ENCODE data around the gene HELT. TPM values are rescaled to one million over a fixed set of nuclear protein-coding genes. Genes with fewer than 3 reads are reported as not detected.
"Not testable (repeated sequence)": the region's sequence is repeated elsewhere in the genome, so short reads cannot be mapped to it uniquely, and the experiment has no call there.

HELT gene
- total RNA-seq = not detected

GRCh38 chr4:185017964-185018772 is at the start of gene HELT:
TSS of gene HELT (plus strand) at chr4:185018490. CDS start at chr4:185018929, 439 bp downstream.
- no peak for DNase-seq
- WGBS, 2 donors (ENCODE audit: low coverage in 1 of 2) = 4 to 6% methylated on average over 25 to 58 of the region's 58 CpGs
- H3K4me3 ChIP-seq = no peak within 1 kb of the TSS
- TF ChIP-seq POLR2A (IDR thresholded peaks at IDR 0.05) (no peak), POLR2AphosphoS5 (IDR thresholded peaks at IDR 0.05) (no peak), CTCF (IDR thresholded peaks at IDR 0.05) (no peak), EP300 (IDR thresholded peaks at IDR 0.05; ENCODE audit: low read depth) (no peak)
- peaks cover 100% of the 10 kb centered on the region for H3K27me3 ChIP-seq
- H3K9me3 ChIP-seq = no peaks in the 10 kb centered on the region
- in situ Hi-C loops (cut with MboI; ENCODE audit: low pct_ligation_motif_present in 1 of 4, low pct_unique_long_range_greater_than_20kb in 1 of 4, low sequenced_read_pairs in 3 of 4) (no loop called here), intact Hi-C loops (cut with DNase I; ENCODE audit: low total_unique reads) (no loop called here)
- no peaks in the 10 kb centered on the region for H3K36me3 ChIP-seq
- H3K4me1 ChIP-seq = peaks cover 0 to 25% (median 13%) of the 10 kb centered on the region in 4 donors
- H3K27ac ChIP-seq = no peak within 1 kb of the TSS

DNA sequence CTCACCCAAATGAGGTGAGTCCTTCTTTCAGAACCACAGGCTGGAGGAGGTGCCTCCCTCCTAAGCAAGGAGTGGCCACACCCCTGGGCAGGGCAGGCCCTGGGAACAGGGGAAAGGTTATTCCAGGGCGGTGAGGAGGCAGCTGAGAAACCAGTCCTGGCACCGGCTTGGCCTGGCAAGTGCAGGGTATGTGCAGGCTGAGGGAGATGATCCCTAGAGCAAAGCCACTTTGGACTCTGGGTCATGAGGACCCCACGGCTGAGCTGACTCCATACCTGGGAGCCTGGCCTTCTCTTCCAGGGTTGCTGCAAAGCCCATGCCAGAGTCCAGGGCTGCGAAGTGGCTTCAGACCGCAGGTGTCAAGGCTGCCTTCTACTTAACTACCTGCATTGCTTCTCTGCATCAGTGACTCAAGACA is 49.5 kb upstream of the HELT start:
- intact Hi-C loops (cut with DNase I; ENCODE audit: low total_unique reads) (no loop called here), in situ Hi-C loops (cut with MboI; ENCODE audit: low pct_ligation_motif_present in 1 of 4, low pct_unique_long_range_greater_than_20kb in 1 of 4, low sequenced_read_pairs in 3 of 4) (no loop called here)
- Histone ChIP-seq H3K4me3 (no peak overlapping the region), H3K27ac (peak overlapping the region in 3 of 4 donors; percentile 37 to 53 (median 46)), H3K4me1 (peaks cover 4 to 14% (median 6%) of the 10 kb centered on the region in 4 donors), H3K9me3 (no peaks in the 10 kb centered on the region), H3K27me3 (no peaks in the 10 kb centered on the region), H3K36me3 (no peaks in the 10 kb centered on the region)
- peak; percentile 89 for DNase-seq
- TF ChIP-seq POLR2A (IDR thresholded peaks at IDR 0.05) = no peak
- no peak for TF ChIP-seq CTCF (IDR thresholded peaks at IDR 0.05)
- TF ChIP-seq EP300 (IDR thresholded peaks at IDR 0.05; ENCODE audit: low read depth) = no peak
- peak in 1 of 3 donors; percentile 28 for TF ChIP-seq POLR2AphosphoS5 (IDR thresholded peaks at IDR 0.05)
- WGBS, 2 donors (ENCODE audit: low coverage in 1 of 2) = 34 to 80% methylated on average over 1 to 5 of the region's 5 CpGs

- TF ChIP-seq POLR2A (IDR thresholded peaks at IDR 0.05) = no peak
- no peak for TF ChIP-seq EP300 (IDR thresholded peaks at IDR 0.05; ENCODE audit: low read depth)
- no peak for TF ChIP-seq CTCF (IDR thresholded peaks at IDR 0.05)
- no peak for TF ChIP-seq POLR2AphosphoS5 (IDR thresholded peaks at IDR 0.05)
- in situ Hi-C loops (cut with MboI; ENCODE audit: low pct_ligation_motif_present in 1 of 4, low pct_unique_long_range_greater_than_20kb in 1 of 4, low sequenced_read_pairs in 3 of 4) (no loop called here), intact Hi-C loops (cut with DNase I; ENCODE audit: low total_unique reads) (no loop called here)
- no peak for DNase-seq
- H3K27ac ChIP-seq = no peak overlapping the region
- WGBS, 2 donors (ENCODE audit: low coverage in 1 of 2) = 88% methylated on average over 5 of the region's 5 CpGs; no CpG with 5 or more reads in 1 of the 2 donors
- no peaks in the 10 kb centered on the region for H3K36me3 ChIP-seq
- no peaks in the 10 kb centered on the region for H3K27me3 ChIP-seq
- peaks cover 4 to 14% (median 6%) of the 10 kb centered on the region in 4 donors for H3K4me1 ChIP-seq
- H3K4me3 ChIP-seq = no peak overlapping the region
- H3K9me3 ChIP-seq = no peaks in the 10 kb centered on the region
Measured at GRCh38 chr4:184969610-184970009, 48.7 kb upstream of the HELT start.

- Histone ChIP-seq H3K27me3 (no peaks in the 10 kb centered on the region), H3K9me3 (no peaks in the 10 kb centered on the region), H3K36me3 (no peaks in the 10 kb centered on the region), H3K27ac (no peak overlapping the region), H3K4me3 (no peak overlapping the region), H3K4me1 (peaks cover 4 to 15% (median 6%) of the 10 kb centered on the region in 4 donors)
- intact Hi-C loops (cut with DNase I; ENCODE audit: low total_unique reads) = no loop called here
- DNase-seq = no peak
- TF ChIP-seq POLR2A (IDR thresholded peaks at IDR 0.05) (no peak), POLR2AphosphoS5 (IDR thresholded peaks at IDR 0.05) (no peak), EP300 (IDR thresholded peaks at IDR 0.05; ENCODE audit: low read depth) (no peak), CTCF (IDR thresholded peaks at IDR 0.05) (no peak)
- in situ Hi-C loops (cut with MboI; ENCODE audit: low pct_ligation_motif_present in 1 of 4, low pct_unique_long_range_greater_than_20kb in 1 of 4, low sequenced_read_pairs in 3 of 4) = no loop called here
- 79 to 93% methylated on average over 6 to 7 of the region's 7 CpGs for WGBS, 2 donors (ENCODE audit: low coverage in 1 of 2)
Measured at GRCh38 chr4:184972991-184973390, 45.3 kb upstream of the HELT start.

DNA sequence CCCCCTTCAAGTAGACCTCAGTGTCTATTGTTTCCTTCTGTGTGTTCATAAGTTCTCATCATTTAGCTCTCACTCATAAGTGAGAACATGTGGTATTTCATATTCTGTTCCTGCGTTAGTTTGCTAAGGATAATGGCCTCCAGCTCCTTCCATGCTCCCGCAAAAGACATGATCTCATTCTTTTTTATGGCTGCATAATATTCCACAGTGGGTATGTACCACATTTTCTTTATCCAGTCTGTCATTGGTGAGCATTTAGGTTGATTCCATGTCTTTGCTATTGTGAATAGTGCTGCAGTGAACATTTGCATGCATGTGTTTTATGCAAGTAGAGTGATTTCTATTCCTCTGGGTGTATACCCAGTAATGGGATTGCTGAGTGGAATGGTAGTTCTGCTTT is 41.9 kb upstream of the HELT start:
- H3K9me3 ChIP-seq; intact Hi-C loops (cut with DNase I; ENCODE audit: low total_unique reads); H3K36me3 ChIP-seq; H3K4me3 ChIP-seq; DNase-seq; H3K27ac ChIP-seq; H3K4me1 ChIP-seq; H3K27me3 ChIP-seq: not testable (repeated sequence)
- 92 to 93% methylated on average over 2 of the region's 2 CpGs for WGBS, 2 donors (ENCODE audit: low coverage in 1 of 2)
- in situ Hi-C loops (cut with MboI; ENCODE audit: low pct_ligation_motif_present in 1 of 4, low pct_unique_long_range_greater_than_20kb in 1 of 4, low sequenced_read_pairs in 3 of 4) = loop anchor here in 1 of 4 donors (25.0 kb wide), 1 partner anchor 239 kb away; the partner anchor contains the start of gene CENPU
